HCT116 (cell line): ENCODE data around the gene SMIM14. TPM values are rescaled to one million over a fixed set of nuclear protein-coding genes. Genes with fewer than 3 reads are reported as not detected.
"Not testable (repeated sequence)": the region's sequence is repeated elsewhere in the genome, so short reads cannot be mapped to it uniquely, and the experiment has no call there.

Experiments used
- ATAC-seq: fragments of 200-7000 bp; cut with Tn5 transposase; 2 replicates; pipeline ENCODE4 v1.9.1; 2020; ENCODE audit warnings: mild to moderate bottlenecking, moderate library complexity
- BruUV-seq: library from RNA; stranded (reverse); fragments of 400-500 nt; replicated peaks from 2 replicates; lab custom pipeline; 2021; lab: Mats Ljungman, UMichigan
- CTCF ChIA-PET: fragments of 300-600 bp; sonication (Branson Sonifier 250); formaldehyde crosslinking; loops from one replicate; lab custom pipeline; 2021; ENCODE audit warnings: antibody characterized with exemption; lab: Charles Lee
- POLR2A ChIA-PET: fragments of 300-600, 350-600 bp; sonication (Branson Sonifier 250); formaldehyde crosslinking; loops from one replicate; lab custom pipeline; 2021; ENCODE audit warnings: antibody characterized with exemption; lab: Charles Lee
- RAD21 ChIA-PET, 2 experiments: fragments of 300-600 bp; sonication (Branson Sonifier 250); formaldehyde crosslinking; loops; one replicate each; lab custom pipeline; 2023; ENCODE audit warnings: low total read pairs in 2 of 2; ENCODE audit not compliant: uncharacterized antibody in 2 of 2, unreplicated experiment in 2 of 2, low non-redundant PET in 1 of 2; lab: Charles Lee
- DNase-seq: peaks from one replicate; pipeline ENCODE4 v3.0.0-alpha.2; 2010; ENCODE audit warnings: low read depth, low spot score
- H2AFZ ChIP-seq: fragments of 200-600 bp; shearing (Covaris generic), sonication (generic); 2 replicates; pipeline ENCODE4 v1.6.1; 2017; ENCODE audit warnings: low read depth, mixed run types, mixed read lengths, antibody characterized with exemption, low read length; ENCODE audit not compliant: poor library complexity, severe bottlenecking
- H3K27ac ChIP-seq: 2 replicates; pipeline ENCODE4 v1.5.1; 2012; ENCODE audit warnings: low read depth, low read length
- H3K27me3 ChIP-seq: fragments of 200-600 bp; sonication (generic); 2 replicates; pipeline ENCODE4 v1.6.1; 2016; ENCODE audit warnings: mixed run types, low read length, mixed read lengths; ENCODE audit not compliant: insufficient read depth
- H3K36me3 ChIP-seq, 2 experiments: fragments of 200-500 bp in 1 of 2; fragments of 200-600 bp in 1 of 2; sonication (Bioruptor generic) in 1 of 2; sonication (generic) in 1 of 2; 2 replicates each; pipeline versions ENCODE4 v1.5.1 to v1.6.1; 2014 to 2016; ENCODE audit warnings: low read length in 2 of 2, inconsistent platforms in 1 of 2, mixed read lengths in 1 of 2, mixed run types in 1 of 2; ENCODE audit not compliant: insufficient read depth in 2 of 2, control insufficient read depth in 1 of 2
- H3K4me1 ChIP-seq, 2 experiments: fragments of 200-600 bp in 1 of 2; sonication (generic) in 1 of 2; 2 replicates each; pipeline versions ENCODE4 v1.5.1 to v1.6.1; 2012 to 2017; ENCODE audit warnings: low read length in 2 of 2, inconsistent platforms in 1 of 2, mild to moderate bottlenecking in 1 of 2, mixed read lengths in 1 of 2, mixed run types in 1 of 2, moderate library complexity in 1 of 2; ENCODE audit not compliant: insufficient read depth in 2 of 2, control insufficient read depth in 1 of 2
- H3K4me2 ChIP-seq: fragments of 200-600 bp; sonication (generic); 2 replicates; pipeline ENCODE4 v1.6.1; 2017; ENCODE audit warnings: mixed run types, low read length, mixed read lengths
- H3K4me3 ChIP-seq, 2 experiments: fragments of 200-600 bp in 1 of 2; sonication (generic) in 1 of 2; replicated peaks in 1 of 2; 2 replicates each; pipeline ENCODE4 v1.5.1; 2011 to 2016; ENCODE audit warnings: low read length in 2 of 2, control low read depth in 1 of 2, low read depth in 1 of 2, mild to moderate bottlenecking in 1 of 2, mixed read lengths in 1 of 2, mixed run types in 1 of 2
- H3K79me2 ChIP-seq: fragments of 200-600 bp; sonication (generic); 2 replicates; pipeline ENCODE4 v1.6.1; 2017; ENCODE audit warnings: mild to moderate bottlenecking, mixed run types, low read length, moderate library complexity, mixed read lengths; ENCODE audit not compliant: insufficient read depth
- H3K9ac ChIP-seq: fragments of 200-600 bp; sonication (generic); 2 replicates; pipeline ENCODE4 v1.6.1; 2016; ENCODE audit warnings: low read length, mixed read lengths
- H3K9me2 ChIP-seq: fragments of 200-600 bp; sonication (generic), shearing (Covaris generic); 2 replicates; pipeline ENCODE4 v1.6.1; 2017; ENCODE audit warnings: mixed run types, mild to moderate bottlenecking, moderate library complexity; ENCODE audit not compliant: insufficient read depth
- H3K9me3 ChIP-seq, 2 experiments: fragments of 200-500 bp in 1 of 2; fragments of 200-600 bp in 1 of 2; sonication (Bioruptor generic) in 1 of 2; sonication (generic) in 1 of 2; 2 replicates each; pipeline ENCODE4 v1.6.1; 2014 to 2017; ENCODE audit warnings: low read length in 2 of 2, mixed read lengths in 2 of 2, inconsistent platforms in 1 of 2, low read depth in 1 of 2, mild to moderate bottlenecking in 1 of 2, mixed run types in 1 of 2, moderate library complexity in 1 of 2; ENCODE audit not compliant: control insufficient read depth in 1 of 2, insufficient read depth in 1 of 2
- H4K20me1 ChIP-seq: fragments of 200-600 bp; sonication (generic), shearing (Covaris generic); 2 replicates; pipeline ENCODE4 v1.6.1; 2017; ENCODE audit warnings: mixed run types, mild to moderate bottlenecking, moderate library complexity; ENCODE audit not compliant: insufficient read depth
- CBX3 ChIP-seq: IDR thresholded peaks from 2 replicates; pipeline ENCODE4 v1.6.1; 2012; ENCODE audit warnings: low read depth
- CEBPB ChIP-seq: IDR thresholded peaks from 2 replicates; pipeline ENCODE4 v1.6.1; 2012; ENCODE audit warnings: low read depth
- EGR1 ChIP-seq: IDR thresholded peaks from 2 replicates; pipeline ENCODE4 v1.6.1; 2012; ENCODE audit warnings: low read depth
- FOSL1 ChIP-seq: IDR thresholded peaks from 2 replicates; pipeline ENCODE4 v1.6.1; 2012; ENCODE audit warnings: low read depth
- JUND ChIP-seq: IDR thresholded peaks from 2 replicates; pipeline ENCODE4 v1.6.1; 2012
- POLR2AphosphoS5 ChIP-seq: IDR thresholded peaks from 2 replicates; pipeline ENCODE4 v1.6.1; 2011; ENCODE audit warnings: mild to moderate bottlenecking, low read depth, low read length, moderate library complexity
- RAD21 ChIP-seq: IDR thresholded peaks from 2 replicates; pipeline ENCODE4 v1.6.1; 2012; ENCODE audit warnings: low read depth, mild to moderate bottlenecking
- SP1 ChIP-seq: IDR thresholded peaks from 2 replicates; pipeline ENCODE4 v1.6.1; 2012; ENCODE audit warnings: low read depth
- TCF7L2 ChIP-seq: IDR thresholded peaks from 2 replicates; pipeline ENCODE4 v1.7.0; 2011; ENCODE audit warnings: borderline replicate concordance, inconsistent platforms; ENCODE audit not compliant: insufficient read depth, insufficient read length; ENCODE audit errors: extremely low read depth
- YY1 ChIP-seq: IDR thresholded peaks from 2 replicates; pipeline ENCODE4 v1.6.1; 2011; ENCODE audit warnings: low read length, low read depth, moderate library complexity, mild to moderate bottlenecking; ENCODE audit not compliant: insufficient replicate concordance; ENCODE audit errors: extremely low read depth
- ZNF274 ChIP-seq: fragments of 200-500 bp; sonication (Bioruptor generic); IDR thresholded peaks from 2 replicates; pipeline ENCODE4 v1.6.1; 2014; ENCODE audit warnings: mild to moderate bottlenecking, low read depth, low read length, inconsistent platforms
- intact Hi-C: fragments of 100-400 bp; cut with micrococcal nuclease; formaldehyde crosslinking; loops from 2 replicates; pipeline ENCODE4 v1.10.0; 2022
- total RNA-seq: library from RNA; stranded (reverse); gene quantifications from one replicate; pipeline ENCODE4 v1.2.1, GENCODE V29; 2021; ENCODE audit not compliant: unreplicated experiment
- TF ChIP-seq, protein P1 (sequence below): IDR thresholded peaks from 2 replicates; pipeline ENCODE4 v1.6.1; 2012; ENCODE audit warnings: low read depth
- TF ChIP-seq, protein P2 (sequence below): IDR thresholded peaks from 2 replicates; pipeline ENCODE4 v1.6.1; 2012
- TF ChIP-seq, protein P3 (sequence below): IDR thresholded peaks from 2 replicates; pipeline ENCODE4 v1.6.1; 2012

The SMIM14 gene
- total RNA-seq, 1 experiment from 2014 or later = 21.6 TPM

DNA sequence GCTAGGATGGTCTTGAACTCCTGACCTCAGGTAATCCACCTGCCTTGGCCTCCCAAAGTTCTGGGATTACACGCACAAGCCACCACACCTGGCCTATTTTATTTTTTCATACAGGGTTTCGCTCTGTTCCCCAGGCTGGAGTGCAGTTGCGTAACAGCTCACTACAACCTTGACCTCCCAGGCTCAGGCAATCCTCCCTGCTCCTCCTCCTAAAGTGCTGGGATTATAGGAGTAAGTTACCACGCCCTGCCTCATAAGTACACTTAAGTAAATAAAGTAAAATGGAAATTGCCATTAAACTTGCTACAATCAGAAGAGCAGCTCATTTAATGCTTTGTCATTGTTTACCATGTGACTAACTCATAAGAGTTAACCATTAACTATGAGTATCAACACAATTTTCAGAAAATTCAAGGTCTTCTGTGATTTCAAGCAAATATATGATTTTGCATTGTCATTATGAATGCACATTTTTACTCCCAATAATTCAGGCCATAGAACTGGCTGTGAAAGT is 123.7 kb downstream of the SMIM14 start:
- peaks cover 15 to 21% of the 10 kb centered on the region in 2 experiments for H3K4me1 ChIP-seq
- H3K4me3 ChIP-seq = peak overlapping the region in 1 of 2 experiments; percentile 25; a peak in 1 of 4 replicates
- peak overlapping the region; percentile 33 for H3K27ac ChIP-seq
- no peaks in the 10 kb centered on the region for H4K20me1 ChIP-seq
- no peaks in the 10 kb centered on the region for H3K9me3 ChIP-seq
- peak overlapping the region; percentile 42 for H3K9ac ChIP-seq
- no peaks in the 10 kb centered on the region for H3K9me2 ChIP-seq
- TF ChIP-seq, protein P1, sequence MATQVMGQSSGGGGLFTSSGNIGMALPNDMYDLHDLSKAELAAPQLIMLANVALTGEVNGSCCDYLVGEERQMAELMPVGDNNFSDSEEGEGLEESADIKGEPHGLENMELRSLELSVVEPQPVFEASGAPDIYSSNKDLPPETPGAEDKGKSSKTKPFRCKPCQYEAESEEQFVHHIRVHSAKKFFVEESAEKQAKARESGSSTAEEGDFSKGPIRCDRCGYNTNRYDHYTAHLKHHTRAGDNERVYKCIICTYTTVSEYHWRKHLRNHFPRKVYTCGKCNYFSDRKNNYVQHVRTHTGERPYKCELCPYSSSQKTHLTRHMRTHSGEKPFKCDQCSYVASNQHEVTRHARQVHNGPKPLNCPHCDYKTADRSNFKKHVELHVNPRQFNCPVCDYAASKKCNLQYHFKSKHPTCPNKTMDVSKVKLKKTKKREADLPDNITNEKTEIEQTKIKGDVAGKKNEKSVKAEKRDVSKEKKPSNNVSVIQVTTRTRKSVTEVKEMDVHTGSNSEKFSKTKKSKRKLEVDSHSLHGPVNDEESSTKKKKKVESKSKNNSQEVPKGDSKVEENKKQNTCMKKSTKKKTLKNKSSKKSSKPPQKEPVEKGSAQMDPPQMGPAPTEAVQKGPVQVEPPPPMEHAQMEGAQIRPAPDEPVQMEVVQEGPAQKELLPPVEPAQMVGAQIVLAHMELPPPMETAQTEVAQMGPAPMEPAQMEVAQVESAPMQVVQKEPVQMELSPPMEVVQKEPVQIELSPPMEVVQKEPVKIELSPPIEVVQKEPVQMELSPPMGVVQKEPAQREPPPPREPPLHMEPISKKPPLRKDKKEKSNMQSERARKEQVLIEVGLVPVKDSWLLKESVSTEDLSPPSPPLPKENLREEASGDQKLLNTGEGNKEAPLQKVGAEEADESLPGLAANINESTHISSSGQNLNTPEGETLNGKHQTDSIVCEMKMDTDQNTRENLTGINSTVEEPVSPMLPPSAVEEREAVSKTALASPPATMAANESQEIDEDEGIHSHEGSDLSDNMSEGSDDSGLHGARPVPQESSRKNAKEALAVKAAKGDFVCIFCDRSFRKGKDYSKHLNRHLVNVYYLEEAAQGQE = no peak
- TF ChIP-seq, protein P2, sequence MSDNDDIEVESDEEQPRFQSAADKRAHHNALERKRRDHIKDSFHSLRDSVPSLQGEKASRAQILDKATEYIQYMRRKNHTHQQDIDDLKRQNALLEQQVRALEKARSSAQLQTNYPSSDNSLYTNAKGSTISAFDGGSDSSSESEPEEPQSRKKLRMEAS = 0 out of 2 replicates have a peak, but pooled peaks have one; percentile 26
- TF ChIP-seq CEBPB (peak; percentile 90), ZNF274 (no peak), EGR1 (no peak), POLR2AphosphoS5 (no peak), YY1 (no peak), SP1 (peak; percentile 76), CBX3 (no peak), TCF7L2 (no peak), RAD21 (no peak), JUND (peak; percentile 18; the same call in 1 of the 2 replicates), FOSL1 (peak; percentile 57)
- TF ChIP-seq, protein P3, sequence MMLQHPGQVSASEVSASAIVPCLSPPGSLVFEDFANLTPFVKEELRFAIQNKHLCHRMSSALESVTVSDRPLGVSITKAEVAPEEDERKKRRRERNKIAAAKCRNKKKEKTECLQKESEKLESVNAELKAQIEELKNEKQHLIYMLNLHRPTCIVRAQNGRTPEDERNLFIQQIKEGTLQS = no peak
- TF ChIP-seq, all 23 proteins: peak for 5
- POLR2A ChIA-PET = interaction anchor here (1.4 kb wide), 1 partner anchor 12 kb away, joined by 10 read pairs; the partner anchor contains the start of gene UGDH
- RAD21 ChIA-PET = no interaction called here
- no TSS peak for BruUV-seq
- Histone ChIP-seq H3K36me3 (peaks cover 18 to 28% of the 10 kb centered on the region in 2 experiments; a peak in 3 of 4 replicates), H2AFZ (no peak overlapping the region), H3K27me3 (no peaks in the 10 kb centered on the region), H3K79me2 (peaks cover 26% of the 10 kb centered on the region), H3K4me2 (peak overlapping the region; percentile 65)
- intact Hi-C loops = no loop called here
- DNase-seq = peak; percentile 27
- peak; percentile 68 for ATAC-seq
- CTCF ChIA-PET = no interaction called here

DNA sequence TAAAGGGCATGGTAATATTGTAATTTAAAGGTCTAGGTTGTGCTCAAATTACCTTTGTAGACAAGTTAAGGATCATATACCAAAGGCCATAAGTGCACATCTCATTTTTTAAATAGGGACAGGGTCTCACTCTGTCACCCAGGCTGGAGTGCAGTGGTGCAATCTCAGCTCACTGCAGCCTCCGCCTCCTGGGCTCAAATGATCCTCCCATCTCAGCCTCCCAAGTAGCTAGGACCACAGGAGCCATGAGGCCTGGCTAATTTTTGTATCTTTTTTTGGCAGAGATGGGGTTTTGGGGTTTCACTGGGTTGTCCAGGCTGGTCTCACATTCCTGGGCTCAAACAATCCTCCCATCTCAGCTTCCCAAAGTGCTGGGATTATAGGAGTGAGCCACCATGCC is 124.4 kb downstream of the SMIM14 start:
- H3K4me2 ChIP-seq, H4K20me1 ChIP-seq, DNase-seq, H3K27me3 ChIP-seq, BruUV-seq, H2AFZ ChIP-seq, H3K9ac ChIP-seq, RAD21 ChIA-PET, H3K9me3 ChIP-seq, H3K4me3 ChIP-seq, intact Hi-C loops, H3K9me2 ChIP-seq, ATAC-seq, CTCF ChIA-PET: not testable (repeated sequence)
- H3K4me1 ChIP-seq = peaks cover 15 to 21% of the 10 kb centered on the region in 2 experiments
- H3K27ac ChIP-seq = peak overlapping the region; percentile 33; the same call in 1 of the 2 replicates
- H3K36me3 ChIP-seq = peaks cover 24 to 35% of the 10 kb centered on the region in 2 experiments; a peak in 3 of 4 replicates
- peaks cover 22% of the 10 kb centered on the region for H3K79me2 ChIP-seq
- POLR2A ChIA-PET = interaction anchor here (1.4 kb wide), 1 partner anchor 13 kb away, joined by 10 read pairs; the partner anchor contains the start of gene UGDH
